Thoracic aorta (tissue), 2 donors: ENCODE data around the gene STAU1. TPM values are rescaled to one million over a fixed set of nuclear protein-coding genes. Genes with fewer than 3 reads are reported as not detected.
"Not testable (repeated sequence)": the region's sequence is repeated elsewhere in the genome, so short reads cannot be mapped to it uniquely, and the experiment has no call there.

ENCODE experiments used
- ATAC-seq: fragments of 150-250 bp; one replicate; pipeline ENCODE4 v1.8.0; 2017; ENCODE audit warnings: low read depth; ENCODE audit not compliant: insufficient number of reproducible peaks, low FRiP score
- DNase-seq: peaks from one replicate; pipeline ENCODE4 v3.0.0-alpha.2; 2020; ENCODE audit warnings: low spot score
- H3K27ac ChIP-seq, 2 donors: fragments of 200-600 bp; sonication (generic); 1 replicate in 1 of 2; 2 replicates in 1 of 2; pipeline ENCODE4 v1.5.1; 2016; ENCODE audit warnings: mild to moderate bottlenecking in 2 of 2, moderate library complexity in 2 of 2
- H3K27me3 ChIP-seq: fragments of 200-600 bp; sonication (generic); replicated peaks from 2 replicates; pipeline ENCODE4 v1.6.0; 2016; ENCODE audit warnings: mild to moderate bottlenecking; ENCODE audit not compliant: insufficient read depth
- H3K36me3 ChIP-seq: fragments of 200-600 bp; sonication (generic); one replicate; pipeline ENCODE4 v1.5.1; 2016
- H3K4me1 ChIP-seq, 2 donors: fragments of 200-600 bp; sonication (generic); 1 replicate in 1 of 2; 2 replicates in 1 of 2; pipeline versions ENCODE4 v1.5.1 to v1.6.0; 2016; ENCODE audit warnings: low read depth in 2 of 2, mild to moderate bottlenecking in 1 of 2; ENCODE audit not compliant: control insufficient read depth in 1 of 2
- H3K4me3 ChIP-seq: fragments of 200-600 bp; sonication (generic); 2 replicates; pipeline ENCODE4 v1.5.1; 2016; ENCODE audit warnings: mild to moderate bottlenecking
- H3K9me3 ChIP-seq: fragments of 200-600 bp; sonication (generic); 2 replicates; pipeline ENCODE4 v1.5.1; 2016
- total RNA-seq, 2 donors: library from RNA; depleted of rRNA; stranded (reverse); fragments of >200 nt; gene quantifications; one replicate each; pipeline versions ENCODE4 v1.1.0 to v1.2.3, GENCODE V29; 2016
- TF ChIP-seq, protein P1 (sequence below): fragments of 200-600 bp; sonication (generic); IDR thresholded peaks from one replicate; pipeline ENCODE4 v1.5.1; 2019; ENCODE audit warnings: antibody characterized with exemption

Gene STAU1
- total RNA-seq, 2 donors from 2014 or later, result 54.0 to 94.2 TPM

DNA sequence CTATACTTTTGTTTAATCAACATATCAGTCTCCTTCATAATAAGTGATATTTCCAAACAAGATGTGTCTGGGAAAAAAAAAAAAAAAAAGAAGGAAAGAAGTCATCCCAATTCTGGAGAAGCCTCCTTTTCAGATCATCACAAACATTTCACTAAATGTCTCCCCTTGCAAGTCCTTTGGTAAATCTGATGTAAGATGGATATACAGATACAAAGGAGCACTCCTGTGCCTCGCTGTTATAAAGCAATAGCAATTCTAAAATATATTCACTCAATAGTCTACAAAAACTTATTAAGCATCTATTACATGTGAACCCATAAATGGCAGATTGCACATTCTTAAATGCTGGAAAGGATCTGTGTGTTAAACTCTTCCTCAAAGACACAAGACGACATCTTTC, 17.4 kb downstream of the STAU1 start:
- DNase-seq, result no peak
- Histone ChIP-seq H3K9me3 (no peaks in the 10 kb centered on the region), H3K36me3 (no peaks in the 10 kb centered on the region), H3K4me1 (peaks cover 19 to 43% of the 10 kb centered on the region in 2 donors), H3K4me3 (no peak overlapping the region), H3K27ac (no peak overlapping the region), H3K27me3 (no peaks in the 10 kb centered on the region)
- TF ChIP-seq, protein P1, sequence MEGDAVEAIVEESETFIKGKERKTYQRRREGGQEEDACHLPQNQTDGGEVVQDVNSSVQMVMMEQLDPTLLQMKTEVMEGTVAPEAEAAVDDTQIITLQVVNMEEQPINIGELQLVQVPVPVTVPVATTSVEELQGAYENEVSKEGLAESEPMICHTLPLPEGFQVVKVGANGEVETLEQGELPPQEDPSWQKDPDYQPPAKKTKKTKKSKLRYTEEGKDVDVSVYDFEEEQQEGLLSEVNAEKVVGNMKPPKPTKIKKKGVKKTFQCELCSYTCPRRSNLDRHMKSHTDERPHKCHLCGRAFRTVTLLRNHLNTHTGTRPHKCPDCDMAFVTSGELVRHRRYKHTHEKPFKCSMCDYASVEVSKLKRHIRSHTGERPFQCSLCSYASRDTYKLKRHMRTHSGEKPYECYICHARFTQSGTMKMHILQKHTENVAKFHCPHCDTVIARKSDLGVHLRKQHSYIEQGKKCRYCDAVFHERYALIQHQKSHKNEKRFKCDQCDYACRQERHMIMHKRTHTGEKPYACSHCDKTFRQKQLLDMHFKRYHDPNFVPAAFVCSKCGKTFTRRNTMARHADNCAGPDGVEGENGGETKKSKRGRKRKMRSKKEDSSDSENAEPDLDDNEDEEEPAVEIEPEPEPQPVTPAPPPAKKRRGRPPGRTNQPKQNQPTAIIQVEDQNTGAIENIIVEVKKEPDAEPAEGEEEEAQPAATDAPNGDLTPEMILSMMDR, result no peak
- no peak for ATAC-seq

DNA sequence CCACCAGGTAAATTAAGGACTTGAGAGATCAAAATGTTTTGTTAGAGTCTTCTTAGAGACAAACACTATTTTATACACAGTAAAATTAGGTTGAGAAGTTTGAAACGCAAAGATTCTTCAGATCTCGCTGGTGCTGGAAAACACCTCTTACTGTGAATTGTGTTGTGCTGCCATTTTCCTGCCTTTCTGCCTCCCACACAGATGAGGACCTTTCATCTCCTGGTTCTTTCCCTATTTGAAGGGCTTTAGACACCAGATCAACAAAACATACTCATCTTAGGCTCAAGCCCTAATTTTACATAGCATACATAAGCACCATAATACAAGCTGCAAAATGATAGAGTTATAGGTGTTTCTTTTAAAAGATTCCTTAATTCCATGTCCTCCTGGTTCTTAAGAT, 18.6 kb downstream of the STAU1 start:
- TF ChIP-seq, protein P1, result no peak
- peak overlapping the region in 1 of 2 donors; percentile 6 for H3K27ac ChIP-seq
- H3K9me3 ChIP-seq, result no peaks in the 10 kb centered on the region
- H3K36me3 ChIP-seq, result no peaks in the 10 kb centered on the region
- no peaks in the 10 kb centered on the region for H3K27me3 ChIP-seq
- DNase-seq (no peak), ATAC-seq (no peak)
- H3K4me3 ChIP-seq, result no peak overlapping the region
- H3K4me1 ChIP-seq, result peaks cover 19 to 43% of the 10 kb centered on the region in 2 donors

DNA sequence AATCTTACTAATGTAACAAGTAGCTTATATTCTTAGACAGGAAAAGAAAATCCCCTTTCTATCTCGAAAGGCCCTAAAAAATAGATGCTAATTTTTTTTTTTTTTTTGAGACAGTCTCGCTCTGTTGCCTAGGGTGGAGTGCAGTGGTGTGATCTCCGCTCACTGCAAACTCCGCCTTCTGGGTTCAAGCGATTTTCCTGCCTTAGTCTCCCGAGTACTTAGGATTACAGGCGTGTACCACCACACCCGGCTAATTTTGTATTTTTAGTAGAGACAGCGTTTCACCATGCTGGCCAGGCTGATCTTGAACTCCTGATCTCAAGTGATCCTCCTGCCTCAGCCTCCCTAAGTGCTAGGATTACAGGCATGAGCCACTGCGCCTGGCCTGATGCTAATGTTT, 19.3 kb downstream of the STAU1 start:
- H3K27me3 ChIP-seq, DNase-seq, H3K4me3 ChIP-seq, H3K9me3 ChIP-seq, ATAC-seq, H3K36me3 ChIP-seq: not testable (repeated sequence)
- peak overlapping the region in 1 of 2 donors; percentile 18 for H3K27ac ChIP-seq
- H3K4me1 ChIP-seq, result peaks cover 19 to 43% of the 10 kb centered on the region in 2 donors

DNA sequence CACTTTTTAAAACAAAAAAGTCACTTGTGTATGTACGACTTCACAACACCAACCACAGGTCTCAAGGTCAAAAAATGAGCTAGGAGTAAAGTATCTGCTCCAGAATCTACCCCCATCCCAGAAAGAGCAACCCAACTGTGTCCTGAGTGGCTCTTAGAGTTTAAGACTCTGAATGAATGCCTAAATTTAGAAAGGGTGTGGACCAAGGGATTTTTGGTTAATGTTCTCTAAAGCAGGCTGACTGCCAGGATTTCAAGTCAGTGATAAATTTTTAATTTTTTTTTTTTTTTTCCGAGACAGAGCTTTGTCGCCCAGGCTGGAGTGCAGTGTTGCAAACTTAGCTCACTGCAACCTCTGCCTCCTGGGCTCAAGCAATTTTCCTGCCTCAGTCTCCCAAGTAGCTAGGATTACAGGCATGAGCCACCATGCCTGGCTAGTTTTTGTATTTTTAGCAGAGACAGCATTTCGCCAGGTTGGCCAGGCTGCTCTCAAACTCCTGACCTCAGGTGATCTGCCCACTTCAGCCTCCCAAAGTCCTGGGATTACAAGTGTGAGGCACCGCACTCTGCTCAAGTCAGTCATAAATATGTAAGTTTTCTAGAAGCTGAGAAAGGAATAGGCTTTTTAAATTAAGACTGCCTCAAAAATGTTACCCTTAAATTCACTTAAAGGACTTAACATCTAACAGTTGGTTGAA, 20.2 kb downstream of the STAU1 start:
- H3K9me3 ChIP-seq, result no peaks in the 10 kb centered on the region
- peak overlapping the region; percentile 47 for H3K4me3 ChIP-seq
- ATAC-seq (peak; percentile 66), DNase-seq (no peak)
- H3K4me1 ChIP-seq, result peaks cover 19 to 43% of the 10 kb centered on the region in 2 donors
- H3K27me3 ChIP-seq, result no peaks in the 10 kb centered on the region
- peak overlapping the region; percentile 68 to 71 for H3K27ac ChIP-seq
- TF ChIP-seq, protein P1, result no peak
- no peaks in the 10 kb centered on the region for H3K36me3 ChIP-seq

DNA sequence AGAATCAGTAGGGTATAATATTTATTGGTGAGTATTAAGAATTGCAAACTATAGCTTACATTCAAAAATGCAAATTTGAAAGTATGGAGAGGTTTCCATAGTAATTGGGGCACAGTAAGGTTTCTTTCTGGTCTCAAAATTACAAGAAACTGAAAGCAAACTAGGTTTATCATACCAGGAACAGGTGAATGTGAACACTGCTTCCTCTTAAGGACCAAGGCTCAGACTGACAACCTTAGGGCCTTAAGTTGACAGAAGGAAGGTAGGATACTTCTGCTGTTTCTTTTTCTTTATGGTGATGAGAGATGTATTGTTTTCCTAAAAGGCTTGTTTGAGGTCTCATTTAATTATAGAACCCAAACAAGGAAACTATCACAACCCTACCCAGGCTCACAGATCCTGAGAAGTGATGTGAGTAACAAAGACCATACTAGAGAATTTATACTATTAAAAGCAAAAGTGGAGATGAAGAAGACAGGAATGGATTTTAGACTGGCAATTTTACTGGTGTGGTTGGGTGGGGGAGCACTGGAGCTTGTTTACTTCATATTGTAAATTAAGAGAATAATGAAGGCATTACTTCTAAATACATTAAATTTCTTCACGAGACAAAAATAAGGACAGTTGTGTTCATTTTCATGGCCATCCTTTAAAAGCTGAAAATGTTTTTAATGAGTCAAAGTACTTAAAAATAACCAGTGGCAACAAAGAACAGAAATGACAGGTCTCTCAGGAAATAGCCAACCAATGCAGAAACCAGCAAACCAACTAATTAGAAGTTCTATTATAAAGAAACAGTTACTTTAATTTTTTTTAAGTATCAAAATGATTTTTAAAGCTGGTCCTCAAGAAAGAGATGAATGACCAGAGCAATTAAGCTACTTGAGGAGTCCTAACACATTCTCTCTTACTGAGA, 21.3 kb downstream of the STAU1 start:
- Histone ChIP-seq H3K4me3 (peak overlapping the region; percentile 47), H3K27ac (peak overlapping the region; percentile 68 to 71), H3K36me3 (no peaks in the 10 kb centered on the region), H3K27me3 (no peaks in the 10 kb centered on the region), H3K9me3 (no peaks in the 10 kb centered on the region), H3K4me1 (peaks cover 19 to 43% of the 10 kb centered on the region in 2 donors)
- TF ChIP-seq, protein P1, result no peak
- no peak for ATAC-seq
- no peak for DNase-seq
